Measurements from ENCODE around the gene IPO9. TPM values are rescaled to one million over a fixed set of nuclear protein-coding genes. Genes with fewer than 3 reads are reported as not detected.

Gene IPO9
- total and polyA plus RNA-seq, 10 of the 15 experiments (the other 5 are each of a cell fraction or from before 2014, with no cell fraction given) = 19.1 to 77.3 (median 34.1) TPM

DNA sequence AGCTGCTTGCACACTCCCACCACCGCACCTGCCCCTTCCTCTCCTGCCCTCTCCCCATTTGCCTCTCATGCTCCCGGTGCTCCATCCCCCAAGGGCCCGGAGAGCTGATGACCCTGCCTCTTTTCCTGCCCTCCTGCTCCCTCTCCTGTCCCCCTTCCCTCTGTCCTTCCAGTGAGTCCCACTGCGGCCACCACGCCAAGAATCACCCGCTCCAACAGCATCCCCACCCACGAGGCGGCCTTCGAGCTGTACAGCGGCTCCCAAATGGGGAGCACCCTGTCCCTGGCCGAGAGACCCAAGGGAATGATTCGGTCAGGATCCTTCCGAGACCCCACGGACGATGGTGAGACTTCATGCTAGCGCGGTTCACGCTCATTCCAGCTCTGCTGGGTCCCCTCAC lies 40.7 kb upstream of the IPO9 start:
- no peak overlapping the region for H2AFZ ChIP-seq (ENCODE audit: control insufficient read depth, low read depth, low read length)
- no peak overlapping the region for H3K27ac ChIP-seq (ENCODE audit: control insufficient read depth, insufficient read depth)
- 38% methylated on average over 16 of the region's 18 CpGs for WGBS (ENCODE audit: insufficient coverage, insufficient replicate concordance, low lambda C conversion rate, missing lambda C conversion rate)
- peaks cover 2 to 5% of the 10 kb centered on the region in 2 experiments; a peak in 3 of 4 replicates for H3K27me3 ChIP-seq (replicated peaks in 1 of 2; ENCODE audit: control insufficient read depth in 2 of 2, insufficient read depth in 2 of 2, low read length in 1 of 2)
- intact Hi-C loops (cut with micrococcal nuclease; ENCODE audit: unreplicated experiment) = no loop called here
- BruUV-seq (replicated peaks) = no TSS peak
- POLR2A ChIA-PET = interaction anchor here (1.0 kb wide), 1 partner anchor 35 kb away, joined by 3 read pairs; no protein-coding TSS in a partner anchor
- H4K20me1 ChIP-seq (ENCODE audit: control insufficient read depth, insufficient read depth) = no peaks in the 10 kb centered on the region
- DNase-seq (ENCODE audit: low read depth, low spot score) (no peak), ATAC-seq (no peak), FAIRE-seq (no peak)
- no peaks in the 10 kb centered on the region for H3K36me3 ChIP-seq (ENCODE audit: control insufficient read depth in 2 of 2, insufficient read depth in 2 of 2, low read length in 1 of 2)
- no peak overlapping the region for H3K9ac ChIP-seq (ENCODE audit: control insufficient read depth, insufficient read depth, low read length)
- no peaks in the 10 kb centered on the region for H3K4me1 ChIP-seq (ENCODE audit: control insufficient read depth, insufficient read depth, low read length)
- SMC1A ChIA-PET (ENCODE audit: uncharacterized antibody, unreplicated experiment) = interaction anchor here (1.2 kb wide), 1 partner anchor 9 kb away, joined by 3 read pairs; no protein-coding TSS in a partner anchor
- no peaks in the 10 kb centered on the region for H3K79me2 ChIP-seq (ENCODE audit: control insufficient read depth, insufficient read depth, low read length)
- CTCF ChIA-PET = interaction anchor here (1.0 to 15.6 kb wide), 4 partner anchors 19 to 228 kb away, joined by 3 to 332 read pairs (median 53); no protein-coding TSS in a partner anchor
- H3K9me3 ChIP-seq (replicated peaks; ENCODE audit: control insufficient read depth, insufficient read depth, low read length) = no peaks in the 10 kb centered on the region
- in situ Hi-C loops (cut with MboI) = loop anchor here (5.0 to 10.0 kb wide), 2 partner anchors 81 to 223 kb away; no protein-coding TSS in a partner anchor
- no peak overlapping the region for H3K4me3 ChIP-seq
- RAD21 ChIA-PET (ENCODE audit: unreplicated experiment) = interaction anchor here (1.0 to 3.7 kb wide), 2 partner anchors 72 to 79 kb away, joined by 3 to 15 read pairs; no protein-coding TSS in a partner anchor
- H3K4me2 ChIP-seq (ENCODE audit: control insufficient read depth, insufficient read depth) = no peak overlapping the region
- TF ChIP-seq BRCA1 (IDR thresholded peaks at IDR 0.05; ENCODE audit: low read depth, low read length) (no peak), TCF7 (IDR thresholded peaks at IDR 0.05; ENCODE audit: borderline replicate concordance) (no peak), MXI1 (IDR thresholded peaks at IDR 0.05; ENCODE audit: low read depth, low read length) (no peak), RB1 (IDR thresholded peaks at IDR 0.05; ENCODE audit: borderline replicate concordance) (no peak), KLF5 (IDR thresholded peaks at IDR 0.05; ENCODE audit: partially characterized antibody) (no peak), SUPT20H (IDR thresholded peaks at IDR 0.05; ENCODE audit: borderline replicate concordance, control insufficient read depth, low read depth, low read length) (no peak), SUZ12 (IDR thresholded peaks at IDR 0.05; ENCODE audit: unreplicated experiment) (no peak), TCF12 (IDR thresholded peaks at IDR 0.05; ENCODE audit: low read depth, low read length) (no peak), SREBF1 (IDR thresholded peaks at IDR 0.05; ENCODE audit: low read length) (no peak)
- TF ChIP-seq, protein P1, sequence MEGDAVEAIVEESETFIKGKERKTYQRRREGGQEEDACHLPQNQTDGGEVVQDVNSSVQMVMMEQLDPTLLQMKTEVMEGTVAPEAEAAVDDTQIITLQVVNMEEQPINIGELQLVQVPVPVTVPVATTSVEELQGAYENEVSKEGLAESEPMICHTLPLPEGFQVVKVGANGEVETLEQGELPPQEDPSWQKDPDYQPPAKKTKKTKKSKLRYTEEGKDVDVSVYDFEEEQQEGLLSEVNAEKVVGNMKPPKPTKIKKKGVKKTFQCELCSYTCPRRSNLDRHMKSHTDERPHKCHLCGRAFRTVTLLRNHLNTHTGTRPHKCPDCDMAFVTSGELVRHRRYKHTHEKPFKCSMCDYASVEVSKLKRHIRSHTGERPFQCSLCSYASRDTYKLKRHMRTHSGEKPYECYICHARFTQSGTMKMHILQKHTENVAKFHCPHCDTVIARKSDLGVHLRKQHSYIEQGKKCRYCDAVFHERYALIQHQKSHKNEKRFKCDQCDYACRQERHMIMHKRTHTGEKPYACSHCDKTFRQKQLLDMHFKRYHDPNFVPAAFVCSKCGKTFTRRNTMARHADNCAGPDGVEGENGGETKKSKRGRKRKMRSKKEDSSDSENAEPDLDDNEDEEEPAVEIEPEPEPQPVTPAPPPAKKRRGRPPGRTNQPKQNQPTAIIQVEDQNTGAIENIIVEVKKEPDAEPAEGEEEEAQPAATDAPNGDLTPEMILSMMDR (IDR thresholded peaks at IDR 0.05 in 2 of 3, conservative IDR thresholded peaks at IDR 0.05 in 1 of 3; ENCODE audit: control insufficient read depth in 2 of 3, extremely low read depth in 1 of 3, insufficient read depth in 1 of 3, low read depth in 3 of 3, low read length in 3 of 3) = no peak

All from GM12878 (cell line).